ENCODE results near the gene ALDH8A1. TPM values are rescaled to one million over a fixed set of nuclear protein-coding genes. Genes with fewer than 3 reads are reported as not detected.

ALDH8A1 gene
- total RNA-seq, 1 experiment from 2014 or later, result not detected

GRCh38 chr6:134894800-134895199, 55.1 kb downstream of the ALDH8A1 start:
- in situ Hi-C loops (cut with HindIII; ENCODE audit: low pct_unique_long_range_greater_than_20kb, low sequenced_read_pairs), result no loop called here
- no peak for DNase-seq (ENCODE audit: low read depth, low spot score)

GRCh38 chr6:134892362-134892761, 57.5 kb downstream of the ALDH8A1 start:
- no peak for DNase-seq (ENCODE audit: low read depth, low spot score)
- in situ Hi-C loops (cut with HindIII; ENCODE audit: low pct_unique_long_range_greater_than_20kb, low sequenced_read_pairs), result no loop called here

GRCh38 chr6:134891633-134892032, 58.3 kb downstream of the ALDH8A1 start:
- in situ Hi-C loops (cut with HindIII; ENCODE audit: low pct_unique_long_range_greater_than_20kb, low sequenced_read_pairs), result no loop called here

GRCh38 chr6:134888316-134888715, 61.6 kb downstream of the ALDH8A1 start:
- DNase-seq (ENCODE audit: low read depth, low spot score), result no peak
- in situ Hi-C loops (cut with HindIII; ENCODE audit: low pct_unique_long_range_greater_than_20kb, low sequenced_read_pairs), result no loop called here

More at GRCh38 chr6:134891633-134892032, 58.3 kb downstream of the ALDH8A1 start:
- DNase-seq (ENCODE audit: low read depth, low spot score), result no peak

- in situ Hi-C loops (cut with HindIII; ENCODE audit: low pct_unique_long_range_greater_than_20kb, low sequenced_read_pairs), result no loop called here
- DNase-seq (ENCODE audit: low read depth, low spot score), result no peak
Measured at GRCh38 chr6:134884752-134885151, 65.1 kb downstream of the ALDH8A1 start.

GRCh38 chr6:134883314-134883713, 66.6 kb downstream of the ALDH8A1 start:
- in situ Hi-C loops (cut with HindIII; ENCODE audit: low pct_unique_long_range_greater_than_20kb, low sequenced_read_pairs), result no loop called here
- no peak for DNase-seq (ENCODE audit: low read depth, low spot score)

- peak; percentile 80 for DNase-seq (ENCODE audit: low read depth, low spot score)
- in situ Hi-C loops (cut with HindIII; ENCODE audit: low pct_unique_long_range_greater_than_20kb, low sequenced_read_pairs), result no loop called here
Measured at GRCh38 chr6:134882426-134883038, 67.4 kb downstream of the ALDH8A1 start.

GRCh38 chr6:134880487-134881190, 69.3 kb downstream of the ALDH8A1 start:
- DNase-seq (ENCODE audit: low read depth, low spot score), result no peak
- in situ Hi-C loops (cut with HindIII; ENCODE audit: low pct_unique_long_range_greater_than_20kb, low sequenced_read_pairs), result no loop called here

GRCh38 chr6:134878136-134878535, 71.8 kb downstream of the ALDH8A1 start:
- no peak for DNase-seq (ENCODE audit: low read depth, low spot score)
- in situ Hi-C loops (cut with HindIII; ENCODE audit: low pct_unique_long_range_greater_than_20kb, low sequenced_read_pairs), result no loop called here

- in situ Hi-C loops (cut with HindIII; ENCODE audit: low pct_unique_long_range_greater_than_20kb, low sequenced_read_pairs), result no loop called here
- no peak for DNase-seq (ENCODE audit: low read depth, low spot score)
Measured at GRCh38 chr6:134875367-134875766, 74.5 kb downstream of the ALDH8A1 start.

GRCh38 chr6:134873500-134874388, 76.2 kb downstream of the ALDH8A1 start:
- in situ Hi-C loops (cut with HindIII; ENCODE audit: low pct_unique_long_range_greater_than_20kb, low sequenced_read_pairs), result no loop called here
- no peak for DNase-seq (ENCODE audit: low read depth, low spot score)

- no peak for DNase-seq (ENCODE audit: low read depth, low spot score)
- in situ Hi-C loops (cut with HindIII; ENCODE audit: low pct_unique_long_range_greater_than_20kb, low sequenced_read_pairs), result no loop called here
Measured at GRCh38 chr6:134870677-134871498, 79.0 kb downstream of the ALDH8A1 start.

- no peak for DNase-seq (ENCODE audit: low read depth, low spot score)
- in situ Hi-C loops (cut with HindIII; ENCODE audit: low pct_unique_long_range_greater_than_20kb, low sequenced_read_pairs), result no loop called here
Measured at GRCh38 chr6:134868812-134869211, 81.1 kb downstream of the ALDH8A1 start.

Other genes starting within 250 kb of the ALDH8A1 start
- 118 and 122 TPM in 2 replicates for gene HBS1L, start 104.7 kb upstream of the ALDH8A1 start, total RNA-seq (2014; rRNA removed; shearing (Covaris generic))
- 1.3 and 2.0 TPM in 2 replicates for gene MYB, start 231.2 kb upstream of the ALDH8A1 start, total RNA-seq (2014; rRNA removed; shearing (Covaris generic))

All from SK-MEL-5 (cell line).